GM18907 (cell line): ENCODE data around the gene CD300H.

Source experiments
- ATAC-seq: cut with Tn5 transposase; IDR thresholded peaks from one replicate; pipeline ENCODE4 v1.9.1; 2021; ENCODE audit warnings: mild to moderate bottlenecking, moderate library complexity; ENCODE audit not compliant: unreplicated experiment

CD300H gene

DNA sequence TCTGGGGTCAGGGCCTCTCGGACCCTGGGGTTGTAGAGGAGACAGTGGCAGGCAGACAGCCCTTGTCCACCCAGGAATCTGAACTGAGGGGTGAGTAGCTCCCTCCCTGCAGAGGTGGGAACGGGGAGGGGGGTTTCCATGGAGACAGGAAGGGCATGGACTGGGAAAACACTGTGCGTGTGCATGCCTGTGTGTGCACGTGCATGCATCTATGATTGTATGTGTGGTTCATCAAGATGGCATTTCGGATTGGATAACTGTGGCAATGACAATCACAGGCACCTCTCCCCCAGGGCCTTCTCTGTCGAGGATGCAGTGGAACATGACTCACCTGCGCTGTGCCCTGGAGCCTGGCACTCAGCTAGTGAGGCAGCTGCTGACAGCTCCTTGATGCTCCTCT lies 15.3 kb downstream of the CD300H start:
- no peak for ATAC-seq

DNA sequence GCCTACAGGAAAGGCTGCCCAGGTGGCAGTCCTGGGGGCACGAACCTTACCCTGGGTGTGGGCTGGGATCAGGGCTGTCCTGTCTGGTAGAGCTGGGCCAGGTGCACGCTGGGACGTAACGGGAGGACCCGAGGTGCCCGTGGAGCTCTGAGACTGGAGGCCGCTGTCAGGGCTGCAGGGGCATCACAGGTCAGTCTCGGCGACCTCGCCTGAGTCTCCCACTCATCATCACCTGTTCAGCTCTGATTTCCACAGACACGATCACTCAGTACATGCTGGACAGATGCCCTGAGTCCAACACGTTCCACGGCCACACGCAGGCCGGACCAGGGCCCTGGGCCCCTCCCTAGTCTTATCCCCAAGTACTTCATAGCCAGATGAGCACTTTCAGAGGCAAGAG lies 16.7 kb downstream of the CD300H start:
- no peak for ATAC-seq

DNA sequence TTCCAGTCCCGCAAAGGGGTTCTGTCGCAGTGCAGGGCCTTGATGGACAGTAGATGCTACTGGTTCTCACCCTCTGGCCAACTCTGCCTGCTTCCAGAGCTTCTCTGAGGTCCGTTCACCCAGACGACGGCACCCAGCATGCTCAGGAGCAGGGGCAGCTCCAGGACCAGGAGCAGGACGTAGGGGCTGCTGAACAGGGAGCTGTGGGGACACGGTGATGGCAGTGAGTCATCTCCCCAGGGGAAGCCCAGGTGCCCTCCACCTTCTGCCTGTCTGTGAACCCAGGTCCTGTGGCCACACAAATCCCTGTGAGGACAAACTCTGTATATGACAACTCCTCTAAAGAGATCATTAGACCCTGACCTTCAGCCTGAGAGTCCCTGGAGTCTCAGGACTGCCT lies 18.0 kb downstream of the CD300H start:
- no peak for ATAC-seq

DNA sequence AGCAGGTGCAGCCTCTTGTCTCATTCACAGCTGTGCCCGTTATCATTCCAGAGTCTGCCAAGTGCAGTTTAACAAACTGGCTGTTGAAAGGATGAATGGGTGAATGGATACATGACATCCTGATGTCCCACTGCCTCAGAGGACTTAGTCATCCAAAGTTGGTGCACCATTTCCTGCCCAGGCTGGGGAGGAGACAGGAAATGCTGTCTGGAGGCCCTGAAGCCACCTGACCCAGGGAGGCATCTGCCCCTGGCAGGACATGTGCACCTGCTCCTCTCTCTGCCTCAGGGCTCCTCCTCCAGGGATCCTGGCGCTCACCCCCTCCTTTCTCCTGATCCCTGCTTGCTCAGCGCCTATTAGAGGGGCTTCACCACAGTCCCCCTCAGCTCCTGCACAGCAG lies 19.6 kb downstream of the CD300H start:
- ATAC-seq, result no peak

DNA sequence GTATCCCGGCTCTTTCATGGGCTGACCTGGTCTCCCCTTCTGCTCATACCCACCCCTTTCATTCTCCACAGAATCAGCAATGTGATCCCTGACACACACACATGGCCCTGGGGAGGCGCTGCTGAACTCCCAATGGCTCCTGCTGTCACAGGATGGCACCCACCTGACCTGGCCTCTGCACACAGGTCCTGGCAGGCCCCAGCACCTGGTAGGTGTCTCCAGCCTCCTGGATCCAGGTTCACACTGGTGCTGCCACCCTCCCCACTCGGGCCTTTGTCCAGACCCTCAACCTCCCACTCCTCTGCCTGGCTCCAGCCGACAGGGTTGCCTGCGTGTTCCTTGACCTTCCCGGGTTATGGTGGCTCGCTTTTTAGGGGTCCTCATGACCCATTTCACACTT lies 20.0 kb downstream of the CD300H start:
- ATAC-seq, result no peak

DNA sequence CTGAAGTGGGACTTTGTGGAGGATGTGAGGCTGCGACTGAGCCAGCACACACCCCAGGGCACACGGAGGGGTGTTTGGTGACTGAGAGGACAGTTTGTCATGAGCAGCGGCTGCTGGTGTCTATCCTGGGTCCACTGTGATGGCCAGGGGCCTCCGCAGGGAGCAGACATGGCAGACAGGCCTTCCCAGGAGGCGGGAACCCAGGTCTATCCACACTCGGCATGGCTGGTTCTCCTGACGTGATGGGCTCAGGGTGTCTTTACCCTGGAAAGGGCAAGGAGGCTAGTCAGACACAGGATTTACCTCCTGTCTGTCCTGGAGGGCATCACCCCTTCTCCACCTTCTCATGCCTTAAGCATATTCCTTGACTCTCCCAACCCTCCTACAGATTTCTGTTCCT lies 20.7 kb downstream of the CD300H start:
- ATAC-seq, result no peak

DNA sequence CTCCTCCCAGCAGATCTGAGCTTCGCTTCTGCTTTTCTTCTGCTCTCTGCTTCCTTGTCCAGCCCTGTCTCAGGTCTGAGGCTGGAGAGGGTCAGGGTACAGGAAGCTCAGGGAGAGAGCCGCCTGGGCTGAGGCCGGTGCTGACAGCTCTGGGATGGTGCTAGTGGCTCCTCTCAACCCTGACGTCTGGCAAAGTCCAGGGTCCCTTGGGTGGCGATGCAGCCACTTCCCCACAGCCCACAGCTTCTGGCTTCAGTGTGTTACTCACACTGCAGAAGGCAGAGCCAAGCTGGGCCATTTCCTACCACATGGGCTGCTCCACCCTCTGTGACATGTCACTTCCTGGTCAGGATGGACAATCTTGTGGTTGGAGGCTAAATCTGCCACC lies 21.5 kb downstream of the CD300H start, which contains the start of gene CD300C:
Gene CD300C, minus strand, starts transcription at position 273 of the 388 bp plus-strand sequence. CDS start 333 bp downstream, outside the sequence.
- no peak for ATAC-seq

DNA sequence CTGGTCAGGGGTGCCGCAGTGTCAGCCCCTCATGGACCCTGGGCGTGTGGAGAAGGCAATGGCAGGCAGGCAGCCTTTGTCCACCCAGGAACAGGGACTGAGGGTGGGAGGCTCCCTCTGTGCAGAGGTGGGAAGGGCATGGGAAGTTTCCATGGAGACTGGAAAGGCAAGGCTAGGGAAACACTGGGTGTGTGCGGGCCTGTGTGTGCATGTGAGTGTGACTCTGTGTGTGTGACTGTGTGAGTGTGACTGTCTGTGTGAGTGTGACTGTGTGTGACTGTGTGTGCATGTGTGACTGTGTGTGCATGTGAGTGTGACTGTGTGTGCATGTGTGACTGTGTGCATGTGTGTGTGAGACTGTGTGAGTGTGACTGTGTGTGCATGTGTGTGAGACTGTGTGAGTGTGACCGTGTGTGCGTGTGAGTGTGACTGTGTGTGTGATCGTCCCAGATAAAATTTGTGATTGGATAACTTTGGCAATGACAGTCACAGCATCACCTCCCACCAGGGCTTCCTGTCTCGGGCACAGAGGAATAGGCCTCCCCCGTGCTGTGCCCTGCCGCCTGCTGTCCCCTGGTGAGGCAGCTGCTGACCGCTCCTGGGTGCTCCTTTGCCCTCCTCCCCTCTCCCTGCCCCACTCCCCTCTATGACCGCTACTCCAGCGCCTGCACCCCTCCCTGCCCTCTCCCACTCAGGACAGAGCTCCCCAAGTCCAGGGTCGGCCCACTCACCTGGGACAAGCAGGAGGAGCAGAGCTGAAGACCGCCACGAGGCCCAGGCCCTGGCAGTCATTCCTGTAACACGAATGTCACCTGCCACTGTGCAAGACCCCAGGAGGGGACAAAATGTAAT lies 22.1 kb downstream of the CD300H start:
- ATAC-seq, result no peak

DNA sequence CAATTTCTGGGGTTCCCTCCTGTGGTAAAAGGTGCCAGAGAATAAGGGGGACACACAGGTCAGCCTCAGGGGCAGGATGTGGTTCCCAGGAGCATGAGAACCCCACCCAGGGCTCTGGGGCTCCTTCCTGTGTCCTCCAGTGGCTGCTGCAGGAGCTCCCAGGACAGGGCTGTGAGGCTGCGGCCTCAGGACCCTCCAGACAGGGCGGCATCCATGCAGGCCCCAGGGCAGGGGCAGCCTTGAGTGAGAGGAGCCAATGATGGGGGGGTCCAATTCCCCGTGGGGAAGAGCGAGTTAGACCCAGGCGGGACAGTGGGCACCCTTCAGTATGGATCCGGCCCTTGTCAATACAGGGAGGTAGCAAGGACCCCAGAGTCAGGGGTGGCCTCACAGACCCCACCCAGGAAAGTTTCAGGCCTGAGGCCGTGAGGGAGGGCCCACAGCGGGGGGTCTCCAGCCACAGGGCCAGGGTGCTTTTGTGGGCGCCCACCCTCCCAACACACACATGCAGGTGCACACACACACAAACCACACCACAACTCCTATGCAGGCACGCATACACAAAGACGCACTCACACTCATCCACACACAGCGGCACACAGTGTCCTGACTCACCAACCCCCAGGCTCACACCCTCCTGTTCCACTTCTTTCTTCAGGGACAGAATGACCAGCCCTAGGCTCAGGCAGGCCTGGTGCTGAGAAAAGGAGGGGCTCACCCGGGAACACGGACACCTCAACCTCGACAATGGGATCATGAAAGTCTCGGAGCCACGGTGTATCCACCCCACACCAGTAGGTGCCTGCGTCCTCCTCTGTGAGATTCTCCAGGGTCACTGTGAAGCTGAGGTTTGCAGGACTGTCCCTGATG lies 23.2 kb downstream of the CD300H start:
- ATAC-seq, result no peak

DNA sequence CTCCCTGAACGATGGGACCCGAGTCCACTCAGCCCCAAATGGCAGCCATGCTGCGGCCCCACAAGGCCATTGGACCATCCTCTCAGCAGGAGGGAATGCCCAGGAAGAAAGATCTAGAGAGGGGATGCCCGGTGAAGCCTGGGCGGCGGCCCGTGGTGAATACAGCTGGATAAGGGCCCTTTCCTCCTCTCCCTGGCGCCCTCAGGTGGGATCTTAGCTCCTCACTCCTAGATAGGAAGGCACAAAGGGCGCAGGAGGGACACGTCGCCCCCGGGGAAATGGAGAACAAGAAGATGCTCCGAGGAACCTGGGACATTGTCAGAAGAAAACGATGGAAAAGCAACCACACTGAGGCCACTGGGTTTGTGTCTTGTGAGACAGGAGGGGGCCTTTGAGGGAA lies 23.9 kb downstream of the CD300H start:
- no peak for ATAC-seq

DNA sequence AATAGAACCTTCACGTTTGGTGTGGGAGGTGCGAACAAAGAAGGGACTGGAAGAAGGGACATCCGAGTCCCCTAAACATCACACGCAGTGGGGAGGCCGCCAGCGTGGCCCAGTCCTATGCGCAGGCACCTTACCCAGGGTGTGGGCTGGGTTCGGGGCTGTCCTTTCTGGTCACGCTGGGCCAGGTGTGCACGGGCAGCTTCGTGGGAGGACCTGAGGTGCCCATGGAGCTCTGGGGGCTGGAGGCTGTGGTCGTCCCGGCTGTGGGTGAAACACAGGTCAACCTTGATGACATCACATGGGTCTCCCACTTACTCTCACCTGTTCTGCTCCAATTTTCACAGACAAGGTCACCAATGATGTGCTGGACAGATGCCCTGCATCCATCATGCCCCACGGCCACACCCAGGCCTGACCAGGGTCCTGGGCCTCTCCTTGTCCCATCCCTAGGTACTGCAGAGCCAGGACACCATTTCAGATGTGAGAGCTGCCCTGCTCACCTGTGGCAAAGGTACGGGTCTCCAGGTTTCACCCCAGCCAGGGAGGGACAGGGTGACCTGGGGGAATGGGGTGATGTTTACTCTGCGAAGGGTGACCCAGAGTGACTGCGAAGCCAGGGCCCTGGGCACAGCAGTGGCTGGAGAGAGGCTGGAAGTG lies 24.5 kb downstream of the CD300H start:
- ATAC-seq, result no peak

DNA sequence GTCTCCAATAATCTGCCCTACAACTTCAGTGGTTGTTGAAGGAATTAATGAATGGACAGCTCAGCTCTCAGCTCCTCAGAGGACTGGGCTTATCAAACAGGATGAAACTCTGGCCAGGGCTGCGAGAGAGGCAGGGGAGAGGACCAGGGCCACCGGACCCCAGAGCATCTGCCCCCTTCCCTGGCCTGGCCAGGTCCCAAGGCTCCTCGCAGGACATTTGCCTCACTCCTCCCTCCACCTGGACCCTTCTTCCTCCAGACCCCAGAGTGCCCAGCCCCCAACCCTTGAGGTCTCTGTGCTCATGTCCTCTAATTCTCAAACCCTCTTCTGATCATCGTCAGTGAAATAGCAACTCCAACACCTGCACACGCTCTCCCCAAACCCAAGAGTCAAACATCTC lies 25.1 kb downstream of the CD300H start:
- ATAC-seq, result no peak

DNA sequence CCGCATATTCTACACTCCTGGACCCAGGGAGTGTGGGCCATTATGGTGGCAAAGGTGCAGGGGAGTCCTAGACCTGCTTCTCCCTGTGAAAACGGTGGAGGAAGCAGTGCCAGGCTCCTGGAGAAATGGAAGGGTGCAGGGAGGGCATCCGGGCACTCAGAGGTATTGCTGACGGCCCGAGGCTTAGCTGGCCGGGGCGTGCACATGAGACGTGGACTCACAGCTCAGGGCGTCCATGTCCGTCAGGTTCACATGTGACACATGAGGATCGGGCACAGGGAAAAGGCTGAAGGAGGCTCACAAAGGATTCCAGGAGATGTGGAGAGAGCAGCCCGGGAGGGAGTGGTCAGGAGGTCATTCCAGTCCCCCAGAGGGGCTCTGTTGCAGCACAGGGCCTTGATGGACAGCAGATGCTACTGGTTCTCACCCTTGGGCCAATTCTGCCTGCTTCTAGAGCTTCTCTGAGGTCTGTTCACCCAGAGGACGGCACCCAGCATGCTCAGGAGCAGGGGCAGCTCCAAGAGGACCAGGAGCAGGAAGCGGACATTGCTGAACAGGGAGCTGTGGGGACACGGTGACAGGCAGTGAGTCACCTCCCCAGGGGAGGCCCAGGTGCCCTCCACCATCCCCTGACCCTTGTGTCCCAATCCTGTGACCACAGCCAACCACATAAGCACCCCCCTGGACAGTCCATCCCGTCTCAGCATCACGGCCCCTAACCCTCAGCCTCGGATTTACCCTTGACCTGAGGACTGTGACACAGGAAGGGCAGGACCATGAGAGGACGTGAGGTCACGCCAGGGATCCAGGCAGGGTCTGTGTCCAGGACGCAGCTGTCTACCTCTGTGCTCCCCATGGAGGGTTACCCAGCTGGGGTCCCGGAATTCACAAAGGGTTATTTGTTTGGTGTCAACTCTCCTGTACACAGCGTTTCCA lies 25.9 kb downstream of the CD300H start:
- ATAC-seq, result no peak

DNA sequence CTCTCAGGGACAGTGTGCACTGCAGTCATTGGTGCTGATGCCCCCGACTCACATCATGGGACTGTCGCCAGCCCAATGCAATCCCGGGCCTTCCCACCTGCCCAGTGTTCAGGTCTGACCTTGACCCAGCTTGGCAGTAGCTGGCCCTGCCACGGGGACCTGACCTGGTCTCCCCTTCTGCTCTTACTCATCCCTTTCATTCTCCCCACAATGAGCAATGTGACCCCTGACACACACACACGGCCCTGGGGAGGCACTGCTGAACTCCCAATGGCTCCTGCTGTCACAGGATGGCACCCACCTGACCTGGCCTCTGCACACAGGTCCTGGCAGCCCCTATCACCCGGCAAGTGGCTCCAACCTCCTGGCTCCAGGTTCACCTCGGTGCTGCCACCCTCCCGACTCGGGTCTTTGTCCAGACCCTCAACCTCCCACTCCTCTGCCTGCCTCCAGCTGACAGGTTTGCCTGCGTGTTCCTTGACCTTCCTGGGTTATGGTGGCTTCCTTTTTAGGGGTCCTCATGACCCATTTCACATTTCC lies 28.0 kb downstream of the CD300H start:
- ATAC-seq, result no peak

DNA sequence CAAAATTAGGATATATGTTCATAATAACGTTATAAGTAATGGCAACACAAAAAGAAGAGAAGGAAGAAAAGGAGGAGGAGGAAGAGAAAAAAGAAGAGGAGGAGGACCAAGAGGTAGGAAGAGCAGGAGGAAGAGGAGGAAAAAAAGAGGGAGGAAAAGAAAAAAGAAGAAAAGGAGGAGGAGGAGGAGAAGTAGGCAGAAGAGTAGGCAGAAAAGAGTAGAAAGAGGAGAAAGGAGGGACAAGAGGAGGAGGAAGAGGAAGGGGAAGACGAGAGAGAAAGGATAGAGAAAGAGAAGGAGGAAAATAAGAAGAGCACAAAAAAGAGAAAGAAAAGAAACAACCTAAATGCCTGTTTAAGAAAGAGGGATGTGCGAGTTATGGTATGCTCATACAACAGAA lies 30.4 kb downstream of the CD300H start:
- no peak for ATAC-seq

DNA sequence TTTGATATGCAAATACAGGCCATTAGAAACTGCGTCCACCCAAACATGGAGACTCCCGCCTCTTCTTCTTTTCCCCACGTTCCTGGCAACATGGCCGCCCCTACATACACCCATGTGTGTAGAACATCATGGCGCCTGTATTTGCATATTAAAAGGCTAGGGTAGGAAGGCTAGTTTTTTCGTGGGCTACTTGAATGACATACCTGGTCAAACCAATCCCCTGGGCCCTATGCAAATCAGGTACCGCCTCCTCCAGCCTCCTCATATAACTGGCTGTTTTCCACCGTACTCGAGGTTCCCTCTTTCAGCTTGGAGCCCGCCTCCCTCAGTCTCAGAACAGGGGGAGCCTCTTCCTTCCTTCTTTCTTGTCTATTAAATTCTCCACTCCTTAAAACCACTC lies 35.2 kb downstream of the CD300H start:
- ATAC-seq, result no peak

DNA sequence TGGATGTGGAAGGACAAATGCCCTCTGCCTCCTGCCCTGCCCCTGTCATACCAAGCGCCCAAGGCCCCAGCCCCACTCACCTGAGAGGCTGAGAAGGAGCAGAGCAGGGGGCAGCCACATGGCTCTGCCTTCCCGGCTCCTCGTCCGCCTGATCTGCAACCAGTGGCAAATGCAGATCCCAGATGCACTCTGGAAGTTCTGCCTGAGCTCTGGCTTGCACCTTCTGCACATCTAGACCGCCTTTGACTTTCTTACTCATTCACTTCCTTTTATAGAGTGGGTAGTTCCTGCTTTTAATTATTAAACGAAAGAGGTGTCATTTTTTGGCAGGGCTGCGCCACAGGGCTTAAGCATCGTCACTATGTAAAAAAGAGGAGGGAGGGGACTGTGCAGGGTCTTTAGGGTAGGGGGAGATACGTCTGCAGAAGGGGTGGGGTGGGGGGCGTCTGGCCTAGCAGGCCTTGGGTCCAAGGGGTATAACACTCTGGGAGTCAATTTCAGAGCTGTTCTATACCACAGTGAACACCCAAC lies 36.0 kb downstream of the CD300H start, which contains the start of gene CD300LB:
Gene CD300LB, minus strand, starts transcription at position 245 of the 531 bp plus-strand sequence. Its CDS starts 125 bp downstream, at position 120.
- peak; percentile 40 for ATAC-seq

DNA sequence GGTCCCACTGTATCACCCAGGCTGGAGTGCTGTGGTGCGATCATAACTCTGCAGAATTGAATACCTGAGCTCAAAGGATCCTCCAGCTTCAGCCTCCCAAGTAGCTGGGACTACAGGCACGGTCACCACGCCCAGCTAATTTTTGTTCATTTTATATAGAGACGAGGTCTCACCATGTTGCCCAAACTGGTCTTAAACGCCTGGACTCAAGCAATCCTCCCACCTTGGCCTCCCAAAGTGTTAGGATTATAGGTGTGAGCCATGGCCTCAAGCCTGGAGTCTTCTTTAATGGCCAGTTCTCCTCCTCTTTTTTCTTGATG lies 36.5 kb downstream of the CD300H start:
- no peak for ATAC-seq

DNA sequence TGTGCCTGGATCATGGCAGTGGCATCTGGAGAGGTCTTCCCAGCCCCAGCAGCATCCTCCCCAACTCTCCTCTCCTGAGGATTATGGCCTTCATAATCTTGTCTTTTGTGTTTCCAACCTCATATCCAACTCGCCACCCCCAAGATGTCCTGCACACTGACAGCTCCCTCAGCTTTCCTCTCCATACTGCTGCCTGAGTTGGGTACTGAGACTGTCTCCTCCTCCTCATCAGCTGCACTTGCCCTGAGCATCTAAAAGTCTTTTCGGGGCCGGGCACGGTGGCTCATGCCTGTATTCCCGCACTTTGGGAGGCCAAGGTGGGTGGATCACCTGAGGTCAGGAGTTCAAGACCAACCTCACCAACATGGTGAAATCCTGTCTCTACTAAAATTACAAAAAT lies 38.1 kb downstream of the CD300H start:
- no peak for ATAC-seq
